HG02642 (cell line): Measurements from ENCODE around the gene ZBTB46.
"Not testable (repeated sequence)": the region's sequence is repeated elsewhere in the genome, so short reads cannot be mapped to it uniquely, and the experiment has no call there.

Experiments used
- ATAC-seq: cut with Tn5 transposase; IDR thresholded peaks from one replicate; pipeline ENCODE4 v1.9.1; 2021; ENCODE audit warnings: mild to moderate bottlenecking; ENCODE audit not compliant: unreplicated experiment, poor library complexity

Gene ZBTB46

DNA sequence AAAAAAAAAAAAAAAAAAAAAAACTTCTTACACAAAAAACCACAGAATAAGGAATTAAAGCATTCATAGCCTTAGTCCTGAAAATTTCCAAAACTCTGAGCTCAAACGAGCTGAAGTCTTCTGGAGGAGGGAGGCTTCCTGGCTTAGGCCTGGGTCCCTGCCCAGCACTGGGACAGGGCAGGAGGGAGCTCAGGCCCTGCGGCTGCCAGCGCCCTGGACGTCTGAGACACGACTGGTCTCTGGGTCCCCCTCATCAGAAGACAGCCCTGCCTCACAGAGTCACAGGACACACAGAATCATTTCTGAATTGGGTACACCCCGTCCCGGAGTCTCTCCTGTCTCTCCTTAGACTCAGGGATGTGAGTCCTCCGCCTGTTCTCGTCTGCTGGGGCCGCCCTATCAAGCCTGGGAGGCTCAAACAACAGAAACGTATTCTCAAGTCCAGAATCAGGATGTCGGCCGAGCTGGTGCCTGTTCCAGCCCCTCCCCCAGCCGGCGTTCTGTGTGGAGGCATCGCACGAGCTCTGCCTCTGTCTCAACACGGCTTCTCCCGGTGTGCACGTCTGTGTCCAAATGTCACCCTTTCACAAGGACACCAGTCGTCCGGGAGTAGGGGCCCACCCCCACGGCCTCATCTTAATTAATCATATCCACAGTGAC lies 39.4 kb downstream of the ZBTB46 start:
- no peak for ATAC-seq

GRCh38 chr20:63790572-63791168 lies 40.4 kb downstream of the ZBTB46 start:
- ATAC-seq = no peak

GRCh38 chr20:63789836-63790571 lies 41.1 kb downstream of the ZBTB46 start:
- ATAC-seq = no peak

GRCh38 chr20:63787749-63788148 lies 43.3 kb downstream of the ZBTB46 start:
- ATAC-seq = no peak

DNA sequence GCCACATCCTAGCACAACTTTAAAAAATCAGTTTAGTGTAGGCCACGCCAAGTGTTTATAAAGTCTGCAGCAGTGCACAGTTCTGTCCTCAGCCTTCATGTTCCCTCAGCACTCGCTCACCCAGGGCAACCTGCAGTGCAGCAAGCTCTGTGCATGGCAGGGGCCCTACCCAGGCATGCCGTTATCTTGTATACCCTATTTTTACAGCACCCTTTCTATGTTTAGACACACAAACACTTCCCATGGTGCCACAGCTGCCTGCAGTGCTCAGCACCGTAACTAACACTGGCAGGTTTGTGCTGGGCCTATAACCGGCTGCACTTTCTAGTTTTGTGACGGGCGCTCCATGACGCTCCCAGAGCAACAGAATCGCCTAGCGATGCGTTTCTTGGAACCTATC lies 43.8 kb downstream of the ZBTB46 start:
- ATAC-seq = no peak

- ATAC-seq = no peak
Measured at GRCh38 chr20:63785691-63786131, 45.4 kb downstream of the ZBTB46 start.

GRCh38 chr20:63783970-63784369 lies 47.1 kb downstream of the ZBTB46 start:
- no peak for ATAC-seq

- no peak for ATAC-seq
Measured at GRCh38 chr20:63782521-63782971, 48.5 kb downstream of the ZBTB46 start.

GRCh38 chr20:63782051-63782471 lies 49.0 kb downstream of the ZBTB46 start:
- no peak for ATAC-seq

- ATAC-seq = no peak
Measured at GRCh38 chr20:63781181-63781580, 49.9 kb downstream of the ZBTB46 start.

DNA sequence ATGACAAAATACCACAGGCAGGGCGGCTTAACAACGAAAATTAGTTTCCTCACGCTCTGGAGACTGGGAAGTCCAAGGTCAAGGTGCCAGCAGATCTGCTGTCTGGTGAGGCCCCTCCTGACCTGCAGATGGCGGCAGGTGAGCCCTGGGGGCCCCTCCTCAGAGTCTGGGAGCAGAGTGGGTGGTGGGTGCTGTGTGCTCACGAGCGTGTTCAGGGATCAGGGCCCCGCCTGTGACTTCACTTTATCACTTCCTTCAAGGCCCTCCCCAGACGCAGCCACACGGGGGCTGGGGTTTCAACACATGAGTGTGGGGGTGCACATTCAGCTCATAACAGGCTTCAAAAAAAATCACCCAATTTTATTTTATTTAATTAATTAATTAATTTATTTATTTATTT lies 52.2 kb downstream of the ZBTB46 start:
- ATAC-seq = no peak

DNA sequence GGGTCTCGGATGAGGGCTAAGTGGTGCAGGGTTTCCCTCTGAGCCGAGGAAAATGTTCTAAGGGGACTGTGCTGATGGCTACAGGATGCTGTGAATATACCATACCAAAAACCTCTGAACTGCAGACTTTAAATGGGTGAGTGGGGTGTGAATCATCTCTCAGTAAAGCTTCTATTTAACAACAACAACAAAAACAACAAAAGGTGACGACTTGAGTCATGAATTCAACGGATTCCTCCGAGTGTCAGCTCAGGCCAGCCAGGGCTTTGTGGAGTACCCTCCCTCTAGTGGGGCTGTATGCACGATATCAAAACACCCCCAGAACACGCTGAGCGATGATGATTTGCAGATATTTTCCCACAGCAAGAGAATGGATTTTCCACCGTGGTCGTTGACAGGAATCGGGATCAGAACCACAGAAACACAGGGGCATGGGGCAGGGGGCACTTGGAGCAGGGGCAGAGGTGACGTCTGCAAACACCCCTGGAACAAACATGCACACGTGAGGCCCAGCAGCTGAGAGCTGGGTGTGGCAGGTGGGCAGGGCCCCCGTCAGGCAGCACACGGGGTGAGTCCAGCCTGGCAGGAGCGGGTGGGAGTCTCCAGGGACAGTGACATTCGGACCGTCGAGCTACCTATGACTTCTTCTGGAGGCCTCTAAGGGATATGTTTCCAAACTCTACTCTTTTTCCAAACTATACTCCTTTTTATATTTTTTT lies 52.9 kb downstream of the ZBTB46 start:
- no peak for ATAC-seq

DNA sequence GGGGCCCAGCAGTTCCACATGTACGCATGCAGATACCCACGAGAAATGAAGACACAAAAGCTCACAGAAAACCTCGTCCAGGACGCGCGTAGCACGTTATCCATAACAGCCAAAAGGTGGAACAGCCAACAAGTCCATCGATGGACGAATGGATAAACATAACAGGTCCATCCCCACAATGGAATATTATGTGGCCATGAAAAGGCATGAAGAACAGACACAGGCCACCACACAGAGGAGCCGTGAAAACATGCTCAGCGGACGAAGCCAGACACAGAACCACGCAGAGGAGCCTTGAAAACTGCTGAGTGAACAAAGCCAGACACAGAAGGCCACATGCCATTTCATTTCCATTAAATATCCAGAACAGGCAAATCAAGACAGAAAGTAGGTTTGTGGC lies 53.5 kb downstream of the ZBTB46 start:
- ATAC-seq = no peak

DNA sequence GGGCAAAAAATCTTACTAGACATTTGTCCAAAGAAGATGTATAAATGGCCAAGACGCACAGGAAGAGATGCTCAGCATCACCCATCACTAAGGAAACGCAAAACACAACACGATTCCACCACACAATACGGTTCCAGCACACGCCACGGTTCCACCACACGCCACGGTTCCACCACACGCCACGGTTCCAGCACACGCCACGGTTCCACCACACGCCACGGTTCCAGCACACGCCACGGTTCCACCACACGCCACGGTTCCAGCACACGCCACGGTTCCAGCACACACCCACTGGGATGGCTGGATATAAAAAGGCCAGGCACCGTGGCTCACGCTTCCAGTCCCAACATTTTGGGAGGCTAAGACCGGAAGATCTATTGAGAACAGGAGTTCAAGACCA lies 54.2 kb downstream of the ZBTB46 start:
- ATAC-seq = not testable (repeated sequence)

DNA sequence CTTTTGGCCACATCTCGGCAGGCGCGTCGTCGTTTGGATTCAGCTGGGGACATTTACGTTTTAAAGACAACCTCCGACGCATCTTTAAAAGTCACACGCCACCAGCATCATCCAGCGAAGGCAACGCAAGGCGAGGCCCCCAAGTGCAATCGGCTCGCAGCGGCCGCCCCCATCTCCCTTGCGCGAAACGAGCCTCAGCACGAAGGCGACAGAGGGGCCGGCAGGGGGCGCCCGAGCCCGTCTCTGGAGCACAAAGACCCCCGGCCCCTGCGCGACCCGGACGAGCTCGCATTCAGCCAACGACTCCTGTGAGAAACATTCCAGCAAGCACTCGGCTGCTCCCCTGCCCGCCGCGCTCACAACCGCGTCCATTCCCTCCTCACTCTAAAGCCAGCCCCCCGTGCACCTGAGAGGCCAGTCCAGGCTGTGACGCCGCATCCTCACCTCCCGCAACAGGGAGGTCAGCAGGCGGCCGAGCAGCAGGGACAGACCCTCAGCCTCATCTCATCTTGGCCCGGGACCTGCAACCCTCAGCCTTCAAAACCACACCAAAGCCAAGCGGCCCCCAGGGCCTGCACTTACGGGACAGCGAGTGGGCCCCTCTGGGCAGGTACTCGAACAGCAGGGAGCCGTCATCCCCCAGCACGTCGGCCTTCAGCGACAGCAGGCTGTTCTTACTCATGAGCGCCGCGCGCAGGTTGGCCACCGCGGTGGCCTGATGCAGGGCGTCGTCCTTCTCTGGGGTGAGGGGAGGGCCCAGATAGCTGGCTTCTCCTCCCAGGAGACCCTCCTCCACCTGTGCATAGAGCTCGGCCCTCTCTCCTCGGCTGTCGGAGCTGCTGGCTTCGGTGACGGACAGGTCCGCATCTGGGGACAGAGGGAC lies 55.7 kb downstream of the ZBTB46 start:
- no peak for ATAC-seq

- ATAC-seq = no peak
Measured at GRCh38 chr20:63774306-63774705, 56.8 kb downstream of the ZBTB46 start.

DNA sequence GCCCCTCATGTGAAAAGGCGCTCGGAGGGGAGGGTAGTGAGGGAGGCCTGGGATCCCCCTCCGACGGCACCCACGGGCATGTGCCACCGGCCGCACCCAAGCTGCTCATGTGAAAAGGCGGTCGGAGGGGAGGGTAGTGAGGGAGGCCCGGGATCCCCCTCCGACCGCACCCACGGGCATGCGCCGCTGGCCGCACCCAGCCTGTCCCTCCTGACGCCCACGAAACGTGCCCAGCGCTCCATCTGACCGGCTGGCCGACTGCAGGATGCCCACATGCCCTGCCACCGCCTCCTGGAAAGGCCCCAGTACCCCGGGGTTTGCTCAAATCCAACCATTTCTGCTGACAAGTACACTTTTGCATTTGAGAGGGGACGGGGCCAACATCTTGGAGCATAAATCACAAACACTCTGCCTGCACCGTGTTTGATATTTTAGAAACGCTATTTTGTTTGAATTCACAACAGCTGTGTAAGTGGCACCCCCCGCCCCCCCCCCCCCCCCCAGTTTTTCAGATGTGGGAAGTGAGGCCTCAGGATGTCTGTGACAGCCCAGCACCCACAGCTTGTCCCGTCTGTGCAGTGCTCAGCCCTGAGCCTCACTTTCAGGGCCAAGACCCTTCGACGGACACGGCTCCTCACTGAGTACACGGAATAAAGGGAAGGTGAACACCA lies 57.4 kb downstream of the ZBTB46 start:
- no peak for ATAC-seq

GRCh38 chr20:63772781-63773518 lies 58.1 kb downstream of the ZBTB46 start:
- no peak for ATAC-seq
